Transverse colon (tissue), 3 donors: Measurements from ENCODE around the gene SLC24A3.

Source experiments
- CTCF ChIP-seq, 5 experiments: fragments of 200-600 bp in 3 of 5; fragments of 450-650 bp in 2 of 5; sonication (generic) in 3 of 5; IDR thresholded peaks; 1 replicate in 2 of 5; 2 replicates in 3 of 5; pipeline ENCODE4 v1.5.1; 2016 to 2017; ENCODE audit warnings: antibody characterized with exemption in 5 of 5, inconsistent platforms in 3 of 5, mild to moderate bottlenecking in 2 of 5, moderate library complexity in 1 of 5
- EP300 ChIP-seq: sonication (generic); formaldehyde crosslinking; IDR thresholded peaks from one replicate; pipeline ENCODE4 v1.6.1; 2017; ENCODE audit warnings: antibody characterized with exemption, low read depth
- POLR2A ChIP-seq: fragments of 450-650 bp; IDR thresholded peaks from one replicate; pipeline ENCODE4 v1.6.1; 2016; ENCODE audit warnings: antibody characterized with exemption, mild to moderate bottlenecking, moderate library complexity

- TF ChIP-seq POLR2A (no peak), EP300 (no peak), CTCF (IDR thresholded peaks at IDR 0.05) (no peak)
These were observed 36.9 kb downstream of the SLC24A3 start for GRCh38 chr20:19249106-19249879.
